ENCODE data around the gene FAM171A2. TPM values are rescaled to one million over a fixed set of nuclear protein-coding genes. Genes with fewer than 3 reads are reported as not detected.

FAM171A2 gene
- total RNA-seq, 1 experiment from 2014 or later: 29.9 TPM

- Mint-ChIP-seq H3K27me3 (ENCODE audit: low read depth) (peaks cover 59% of the 10 kb centered on the region), H3K4me3 (no peak overlapping the region), H3K9me3 (no peaks in the 10 kb centered on the region), H3K36me3 (no peaks in the 10 kb centered on the region), H3K4me1 (peaks cover 14% of the 10 kb centered on the region), H3K27ac (no peak overlapping the region)
- ATAC-seq (no peak), DNase-seq (ENCODE audit: low spot score) (no peak)
- CTCF ChIA-PET: interaction anchor here (1.9 kb wide), 1 partner anchor 14 kb away, joined by 10 read pairs; no protein-coding TSS in a partner anchor
- TF ChIP-seq OVOL2 (CRISPR knock-in tag; IDR thresholded peaks at IDR 0.05; ENCODE audit: borderline replicate concordance) (no peak), ATF6 (CRISPR knock-in tag; IDR thresholded peaks at IDR 0.05) (no peak), E2F1 (CRISPR knock-in tag; IDR thresholded peaks at IDR 0.05) (no peak), SMAD3 (CRISPR knock-in tag; IDR thresholded peaks at IDR 0.05; ENCODE audit: borderline replicate concordance) (no peak), ATF2 (CRISPR knock-in tag; IDR thresholded peaks at IDR 0.05; ENCODE audit: borderline replicate concordance, low read depth) (no peak), ZNF423 (CRISPR knock-in tag; IDR thresholded peaks at IDR 0.05) (no peak), GABPB1 (CRISPR knock-in tag; IDR thresholded peaks at IDR 0.05) (no peak), NR1H2 (CRISPR knock-in tag; IDR thresholded peaks at IDR 0.05) (no peak), AFF4 (CRISPR knock-in tag; IDR thresholded peaks at IDR 0.05; ENCODE audit: borderline replicate concordance) (no peak), ZNF138 (CRISPR knock-in tag; conservative IDR thresholded peaks at IDR 0.05) (no peak), CREM (CRISPR knock-in tag; IDR thresholded peaks at IDR 0.05) (no peak), PRDM15 (CRISPR knock-in tag; IDR thresholded peaks at IDR 0.05) (no peak), CDX4 (CRISPR knock-in tag; IDR thresholded peaks at IDR 0.05; ENCODE audit: borderline replicate concordance) (no peak)
- POLR2A ChIA-PET: no interaction called here
Observed at GRCh38 chr17:44383861-44384260, 20.2 kb upstream of the FAM171A2 start.

Measured in WTC11 (cell line).